H4 (cell line): ENCODE results near the gene MBP. TPM values are rescaled to one million over a fixed set of nuclear protein-coding genes. Genes with fewer than 3 reads are reported as not detected.

Experiments
- DNase-seq: peaks from one replicate; pipeline ENCODE4 v3.0.0-alpha.2; 2015; ENCODE audit warnings: low spot score
- total RNA-seq: library from RNA; depleted of rRNA; stranded (reverse); fragments of >200 nt; shearing (Covaris generic); gene quantifications from 2 replicates; pipeline ENCODE4 v1.2.3, GENCODE V29; 2014

Gene MBP
- total RNA-seq, 1 experiment from 2014 or later, result 0.35 TPM

DNA sequence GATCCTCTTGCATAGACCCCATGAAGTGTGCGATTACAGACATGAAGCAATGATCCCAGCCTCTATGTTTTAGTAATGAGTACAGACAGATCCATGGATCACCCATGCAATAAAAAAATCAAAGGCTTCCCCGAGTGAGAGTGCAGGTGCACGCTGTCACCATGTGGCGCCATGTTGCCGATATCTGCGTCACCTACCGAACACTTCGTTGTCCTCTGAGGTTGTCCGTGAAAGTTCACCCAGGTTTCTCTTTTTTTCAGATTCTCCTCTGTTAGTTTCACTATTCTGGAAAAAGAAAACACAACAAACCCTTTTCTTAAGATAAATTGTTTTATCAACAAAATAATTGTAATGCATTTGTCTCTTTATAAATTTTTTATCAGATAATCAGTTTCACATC lies 66.5 kb downstream of the MBP start:
- no peak for DNase-seq

GRCh38 chr18:77065221-77065981 lies 67.2 kb downstream of the MBP start:
- peak; percentile 95 for DNase-seq

GRCh38 chr18:77063260-77063659 lies 69.3 kb downstream of the MBP start:
- no peak for DNase-seq

DNA sequence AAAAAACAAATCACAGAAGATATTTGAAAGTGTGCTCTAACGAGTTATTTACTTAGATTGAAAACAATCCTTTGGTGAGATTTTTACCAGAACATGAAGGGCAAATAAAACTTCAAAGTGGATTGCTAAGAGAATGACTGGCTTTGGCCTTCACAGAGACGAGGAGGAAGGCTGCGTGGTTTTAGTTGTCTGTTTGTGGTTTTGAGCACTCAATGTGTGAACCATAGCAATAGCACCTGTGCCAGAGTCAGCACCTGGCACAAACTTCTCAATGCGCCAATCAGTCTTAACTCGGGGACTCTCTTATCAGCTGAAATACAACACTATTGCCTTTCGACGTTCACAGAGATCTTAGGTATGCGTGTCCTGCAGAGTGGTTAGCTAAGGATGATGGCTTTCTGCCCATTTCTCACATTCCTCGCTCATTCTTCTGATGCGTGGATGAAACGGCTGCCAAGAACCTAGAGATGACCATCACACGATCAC lies 70.0 kb downstream of the MBP start:
- DNase-seq, result no peak

DNA sequence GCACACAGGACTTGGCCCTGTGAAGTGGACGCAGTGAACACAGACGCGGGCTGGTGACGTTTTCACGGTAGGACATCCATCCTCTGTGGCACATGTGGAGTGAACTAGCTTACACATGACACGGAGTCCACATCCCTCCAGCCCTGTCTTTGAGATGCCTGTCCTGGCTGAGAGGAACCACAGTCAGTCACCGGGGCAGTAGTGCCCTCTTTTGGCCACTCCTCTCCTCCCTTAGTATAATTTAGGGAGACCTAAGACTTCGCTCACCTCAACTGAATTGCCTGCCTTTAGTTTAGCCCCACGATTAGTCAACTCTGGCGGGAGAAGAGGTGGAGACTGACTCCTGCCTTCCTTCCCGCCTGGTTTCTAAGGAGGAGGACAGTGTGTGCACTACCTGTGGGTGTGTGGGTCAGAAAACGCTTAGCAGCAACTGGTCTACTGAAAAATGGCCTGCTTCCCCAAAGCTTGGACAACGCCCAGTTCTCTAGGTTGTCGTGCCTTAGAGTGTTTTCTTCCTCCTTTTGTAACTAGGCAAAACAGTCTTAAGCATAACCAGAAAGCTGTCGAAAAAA lies 70.6 kb downstream of the MBP start:
- DNase-seq, result no peak

DNA sequence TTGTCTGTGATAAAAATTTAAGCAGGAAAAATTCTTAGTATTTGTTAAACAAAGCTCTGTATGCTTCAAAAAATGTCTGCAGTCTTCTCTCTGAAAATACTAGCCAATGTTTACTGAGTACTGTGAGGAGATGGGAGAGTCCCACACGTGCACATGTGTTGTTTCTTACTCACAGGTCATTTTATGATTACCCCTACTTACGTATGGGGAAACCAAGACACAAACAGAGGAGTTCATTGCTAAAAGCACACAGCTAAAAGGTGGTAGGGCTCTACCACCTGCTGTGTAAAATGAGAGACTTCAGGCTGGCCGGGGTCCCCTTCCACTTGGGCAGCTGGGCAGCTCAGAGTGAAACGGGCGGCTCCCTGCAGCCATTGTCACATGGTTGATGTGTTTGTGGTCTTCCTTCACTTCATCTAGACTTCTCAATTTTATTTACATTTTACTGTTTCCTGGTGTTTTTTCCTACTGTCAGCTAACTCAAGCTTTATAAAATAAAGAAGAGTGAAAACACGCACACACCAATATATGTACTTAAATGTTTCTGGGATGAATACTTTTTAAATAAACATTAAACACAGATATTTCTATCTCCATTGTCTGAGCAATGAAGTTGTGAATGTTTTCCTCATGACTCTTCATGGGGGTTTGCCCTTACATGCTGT lies 71.2 kb downstream of the MBP start:
- DNase-seq, result no peak

DNA sequence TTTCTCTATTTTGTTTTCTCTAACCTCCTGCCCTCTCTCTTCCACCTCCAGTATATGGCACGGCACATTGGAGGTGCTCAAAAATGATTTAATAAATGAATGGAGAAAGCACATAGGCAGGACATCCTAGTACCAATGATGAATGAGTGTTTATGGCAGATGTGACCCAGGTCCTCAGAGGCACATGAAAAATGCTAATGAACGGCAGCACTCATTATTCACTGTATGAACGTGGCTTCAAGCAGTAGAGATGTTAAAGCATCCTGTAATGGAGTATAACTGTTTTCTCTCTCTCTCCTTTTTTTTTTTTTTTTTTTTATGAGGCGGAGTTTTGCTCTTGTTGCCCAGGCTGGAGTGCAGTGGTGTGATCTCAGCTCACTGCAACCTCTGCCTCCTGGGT lies 72.4 kb downstream of the MBP start:
- no peak for DNase-seq

DNA sequence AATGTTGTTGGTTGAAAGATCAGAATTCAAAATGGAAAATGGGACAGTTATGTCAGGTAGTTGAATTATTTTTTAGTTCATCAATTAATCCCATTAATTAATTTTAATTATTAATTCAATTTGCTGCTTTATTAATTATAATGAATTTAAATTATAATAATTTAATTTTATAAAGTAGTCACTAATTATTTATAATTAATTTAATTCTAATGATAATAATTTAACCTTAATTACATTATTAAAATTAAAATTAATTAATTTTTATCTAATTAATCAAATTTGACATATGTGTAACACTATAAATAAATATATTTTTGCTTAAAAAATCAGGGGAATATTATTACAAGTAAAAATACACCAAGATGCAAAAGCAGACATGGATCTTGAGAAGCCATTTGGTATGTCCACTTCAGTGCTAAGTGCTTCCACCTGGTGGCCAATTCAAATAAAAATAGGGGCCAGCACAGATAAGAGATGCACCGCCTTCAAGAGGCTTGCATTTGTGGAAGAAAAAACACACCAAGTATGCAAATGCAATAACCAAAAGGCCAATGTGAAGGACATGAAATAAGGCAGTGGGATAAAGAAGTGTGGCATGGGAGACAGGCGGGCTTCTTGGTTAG lies 73.2 kb downstream of the MBP start:
- peak; percentile 64 for DNase-seq

DNA sequence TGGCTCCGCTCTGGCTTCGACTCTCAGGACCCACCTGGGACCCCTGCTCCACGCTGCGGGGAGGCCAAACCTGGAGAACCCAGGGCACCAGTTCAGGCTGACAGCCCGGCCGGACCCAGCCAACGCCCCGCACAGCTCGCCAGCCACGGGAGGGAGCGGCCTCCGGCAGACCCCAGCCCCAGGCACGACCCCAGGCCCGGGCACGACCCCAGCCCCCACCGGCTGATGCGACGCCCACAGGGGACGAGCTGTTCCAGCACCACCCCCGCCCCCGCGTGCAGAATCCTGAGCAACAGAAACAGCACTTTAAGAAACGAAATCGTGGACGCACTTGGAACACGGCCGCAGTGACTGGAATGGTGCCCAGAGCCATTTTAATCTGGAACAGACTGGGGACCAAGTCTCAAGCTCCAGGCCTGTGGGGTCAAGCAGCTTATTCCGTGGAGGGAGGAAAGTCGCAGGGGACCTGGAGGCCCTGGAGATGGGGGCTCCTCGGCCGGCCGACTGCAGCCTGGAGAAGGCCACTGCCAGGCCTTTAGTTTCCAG lies 74.2 kb downstream of the MBP start:
- no peak for DNase-seq

DNA sequence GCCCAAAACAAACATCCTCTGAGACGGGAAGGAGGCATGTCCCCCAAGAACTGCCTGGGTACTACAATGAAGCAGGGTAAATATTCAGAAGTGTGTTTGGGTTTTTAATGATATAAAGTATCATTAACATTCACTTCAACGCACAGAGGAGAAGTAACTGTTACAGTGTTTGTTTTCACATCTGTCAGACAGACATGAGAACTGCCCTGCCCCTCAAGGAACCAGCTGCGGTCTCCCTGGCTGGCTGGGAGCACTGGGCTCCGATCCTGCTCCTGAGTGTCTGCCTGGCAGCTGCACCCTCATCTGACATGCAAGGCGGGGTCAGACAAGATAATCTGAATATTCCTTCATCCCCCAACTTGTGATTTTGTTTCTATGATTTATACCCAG lies 75.6 kb downstream of the MBP start:
- no peak for DNase-seq

DNA sequence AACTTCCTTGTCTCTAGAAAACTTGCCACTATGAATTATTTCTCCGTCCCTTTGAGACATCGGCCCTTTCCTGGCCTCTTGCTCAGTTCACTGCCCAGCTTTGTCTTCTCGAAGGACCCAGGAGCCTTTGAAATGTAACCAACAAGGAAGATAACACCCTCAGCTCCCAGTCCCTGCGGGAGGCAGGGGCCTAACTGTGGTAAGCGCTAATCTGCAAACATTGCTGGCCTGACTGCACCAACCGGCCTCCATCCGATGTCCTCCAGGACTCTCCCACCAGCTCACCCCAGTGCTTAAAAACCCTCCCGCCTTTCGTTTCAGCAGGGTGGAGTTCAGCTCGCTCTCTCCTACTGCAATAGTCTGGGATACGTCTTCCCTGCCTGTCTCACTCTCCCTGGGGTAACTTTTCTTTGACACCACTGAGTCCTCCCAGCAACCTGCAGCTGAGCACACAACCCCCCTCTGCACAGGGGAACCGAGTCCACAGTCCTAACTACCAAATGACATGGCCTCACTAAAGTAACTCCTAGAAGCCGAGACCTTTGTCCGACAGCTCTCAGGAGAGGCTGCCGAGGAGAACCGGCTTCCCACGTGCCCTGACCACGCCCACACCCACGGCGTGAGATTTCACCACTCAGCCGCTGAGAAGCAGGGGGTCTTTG lies 76.1 kb downstream of the MBP start:
- DNase-seq, result no peak

DNA sequence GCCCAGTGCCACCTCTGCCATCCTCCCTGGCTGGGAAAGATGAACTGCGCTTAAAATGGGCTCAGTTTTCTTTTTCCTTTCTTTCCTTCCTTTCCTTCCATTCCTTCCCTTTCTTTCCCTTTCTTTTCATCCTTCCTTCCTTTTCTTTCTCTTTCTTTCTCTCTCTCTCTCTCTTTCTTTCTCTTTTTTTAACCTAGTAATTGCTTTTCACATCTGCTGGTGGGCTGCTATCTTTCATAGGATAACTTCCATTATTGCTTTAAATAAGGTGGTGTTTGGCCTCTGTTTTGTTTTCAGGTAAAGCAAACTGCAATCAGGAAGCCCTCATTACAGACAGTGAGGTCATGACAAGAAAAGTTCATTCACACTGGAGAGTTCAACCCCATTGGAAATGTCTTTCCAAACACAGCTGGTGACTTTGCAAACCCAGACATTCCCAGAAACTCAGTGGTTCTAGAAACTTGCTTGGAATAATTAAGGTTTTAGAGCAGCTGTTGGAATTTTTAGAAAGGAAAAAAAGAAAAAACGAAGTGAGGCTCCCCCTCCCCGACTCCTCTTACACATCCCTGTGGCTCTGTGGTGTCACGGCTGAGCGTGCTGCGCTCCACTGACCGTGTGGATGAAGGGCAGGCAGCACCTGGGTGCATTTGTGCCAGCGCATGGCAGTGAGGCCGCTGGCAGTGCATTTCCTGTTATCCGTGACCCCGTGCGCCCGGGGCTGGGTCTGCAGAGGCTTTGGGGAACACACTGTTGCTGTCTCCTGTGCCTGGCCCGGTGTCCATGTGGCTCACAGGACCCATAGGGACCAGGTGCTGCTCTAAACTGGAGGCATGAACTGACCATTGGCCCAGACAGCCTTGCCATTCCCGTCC lies 76.9 kb downstream of the MBP start:
- DNase-seq, result peak; percentile 38

DNA sequence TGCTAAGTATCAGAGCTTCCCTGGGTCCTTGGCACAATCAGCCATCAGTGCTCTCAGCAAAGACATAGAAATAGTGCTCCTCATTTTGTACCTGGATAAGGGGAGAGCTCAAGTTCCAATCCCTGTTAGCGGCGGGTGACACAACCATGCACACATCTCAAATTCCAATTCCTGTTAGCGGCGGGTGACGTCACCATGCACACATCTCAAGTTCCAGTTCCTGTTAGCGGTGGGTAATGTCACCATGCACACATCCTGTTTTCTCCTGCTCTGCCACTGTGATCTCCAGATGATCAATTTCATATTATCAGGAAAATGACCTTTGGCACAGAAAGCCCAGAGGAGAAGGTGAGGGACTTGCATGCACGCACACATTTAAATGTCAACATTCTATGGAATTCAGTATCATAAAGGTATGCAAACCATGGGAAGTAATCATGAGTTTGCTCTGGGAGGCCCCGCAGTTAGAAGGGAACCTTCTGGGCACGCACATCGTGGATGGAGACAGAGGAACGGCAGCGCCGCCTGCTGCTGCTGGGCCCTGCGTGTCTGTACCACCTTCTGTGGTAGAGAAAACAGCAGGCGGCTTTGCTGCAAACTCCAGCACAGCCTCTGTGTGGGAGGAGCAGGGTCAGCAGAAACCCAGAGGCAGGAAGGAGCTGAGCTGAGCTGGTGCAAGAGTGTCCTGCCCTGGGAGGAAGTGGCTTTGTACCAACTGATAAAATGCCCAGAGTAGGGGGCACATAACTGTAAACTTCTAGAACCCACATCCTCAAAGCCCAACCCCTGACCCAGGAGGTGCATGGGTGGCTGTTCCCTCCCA lies 77.8 kb downstream of the MBP start:
- peak; percentile 99 for DNase-seq

DNA sequence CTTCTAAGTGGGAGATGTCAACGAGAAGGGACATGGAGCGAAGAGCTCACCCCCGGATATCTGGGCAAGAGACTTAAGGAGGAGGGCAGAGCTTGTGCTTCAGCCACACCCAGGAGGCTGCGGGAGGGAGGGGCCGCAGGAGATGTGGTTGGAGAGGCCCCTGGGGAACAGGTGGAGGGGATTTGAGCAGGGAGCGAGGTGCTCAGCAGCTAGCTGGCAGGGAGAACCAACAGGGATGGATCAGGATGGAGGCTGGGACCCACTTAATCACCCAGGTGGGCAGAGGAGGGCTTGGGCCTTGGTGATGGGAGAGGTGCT lies 78.3 kb downstream of the MBP start:
- DNase-seq, result peak; percentile 57

GRCh38 chr18:77053616-77054287 lies 78.8 kb downstream of the MBP start:
- DNase-seq, result no peak

- DNase-seq, result no peak
Measured at GRCh38 chr18:77052983-77053309, 79.6 kb downstream of the MBP start.

DNA sequence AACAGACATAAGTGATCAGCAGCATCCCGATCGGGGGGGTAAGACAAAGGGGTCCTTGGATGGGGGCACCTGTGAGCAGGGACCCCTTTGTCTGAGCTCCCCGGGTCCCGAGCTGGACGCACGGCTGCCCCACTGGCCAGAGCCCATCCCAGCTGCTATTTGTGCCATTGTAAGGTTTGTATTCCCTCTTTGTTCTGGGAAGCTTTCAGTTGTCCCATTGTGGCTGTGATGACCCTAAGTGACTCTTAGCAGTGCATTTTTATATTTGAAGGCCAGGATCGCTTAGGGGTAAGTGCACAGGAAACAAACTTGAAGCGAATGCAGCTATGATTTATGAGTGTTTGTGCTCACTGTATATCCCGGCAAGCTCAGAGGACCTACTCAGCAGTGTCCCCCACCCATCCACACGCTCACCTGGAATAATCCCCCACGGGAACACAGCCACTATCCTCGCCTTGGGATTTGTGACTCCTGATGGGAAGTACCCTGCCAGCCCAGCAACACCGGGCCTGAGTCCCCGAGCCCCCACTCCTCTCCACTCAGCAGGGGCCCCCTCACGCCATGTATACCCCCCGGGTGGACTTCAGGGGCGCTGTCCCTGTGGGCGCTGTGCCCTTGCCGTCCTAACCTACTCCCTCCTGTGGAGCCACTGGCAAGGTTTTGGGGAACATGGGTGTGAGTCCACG lies 80.1 kb downstream of the MBP start:
- no peak for DNase-seq

- DNase-seq, result no peak
Measured at GRCh38 chr18:77051581-77052296, 80.8 kb downstream of the MBP start.
